SKM-1 (cell line): ENCODE data around the gene TNKS1BP1.
A peak's percentile ranks its signal among the peaks of the same experiment; 100 is the strongest.
"Not testable (repeated sequence)": the region's sequence is repeated elsewhere in the genome, so short reads cannot be mapped to it uniquely, and the experiment has no call there.

Experiments used
- DNase-seq: peaks from one replicate; lab custom pipeline; 2025; ENCODE audit not compliant: unreplicated experiment; lab: John Stamatoyannopoulos, UW

TNKS1BP1 gene, protein sequence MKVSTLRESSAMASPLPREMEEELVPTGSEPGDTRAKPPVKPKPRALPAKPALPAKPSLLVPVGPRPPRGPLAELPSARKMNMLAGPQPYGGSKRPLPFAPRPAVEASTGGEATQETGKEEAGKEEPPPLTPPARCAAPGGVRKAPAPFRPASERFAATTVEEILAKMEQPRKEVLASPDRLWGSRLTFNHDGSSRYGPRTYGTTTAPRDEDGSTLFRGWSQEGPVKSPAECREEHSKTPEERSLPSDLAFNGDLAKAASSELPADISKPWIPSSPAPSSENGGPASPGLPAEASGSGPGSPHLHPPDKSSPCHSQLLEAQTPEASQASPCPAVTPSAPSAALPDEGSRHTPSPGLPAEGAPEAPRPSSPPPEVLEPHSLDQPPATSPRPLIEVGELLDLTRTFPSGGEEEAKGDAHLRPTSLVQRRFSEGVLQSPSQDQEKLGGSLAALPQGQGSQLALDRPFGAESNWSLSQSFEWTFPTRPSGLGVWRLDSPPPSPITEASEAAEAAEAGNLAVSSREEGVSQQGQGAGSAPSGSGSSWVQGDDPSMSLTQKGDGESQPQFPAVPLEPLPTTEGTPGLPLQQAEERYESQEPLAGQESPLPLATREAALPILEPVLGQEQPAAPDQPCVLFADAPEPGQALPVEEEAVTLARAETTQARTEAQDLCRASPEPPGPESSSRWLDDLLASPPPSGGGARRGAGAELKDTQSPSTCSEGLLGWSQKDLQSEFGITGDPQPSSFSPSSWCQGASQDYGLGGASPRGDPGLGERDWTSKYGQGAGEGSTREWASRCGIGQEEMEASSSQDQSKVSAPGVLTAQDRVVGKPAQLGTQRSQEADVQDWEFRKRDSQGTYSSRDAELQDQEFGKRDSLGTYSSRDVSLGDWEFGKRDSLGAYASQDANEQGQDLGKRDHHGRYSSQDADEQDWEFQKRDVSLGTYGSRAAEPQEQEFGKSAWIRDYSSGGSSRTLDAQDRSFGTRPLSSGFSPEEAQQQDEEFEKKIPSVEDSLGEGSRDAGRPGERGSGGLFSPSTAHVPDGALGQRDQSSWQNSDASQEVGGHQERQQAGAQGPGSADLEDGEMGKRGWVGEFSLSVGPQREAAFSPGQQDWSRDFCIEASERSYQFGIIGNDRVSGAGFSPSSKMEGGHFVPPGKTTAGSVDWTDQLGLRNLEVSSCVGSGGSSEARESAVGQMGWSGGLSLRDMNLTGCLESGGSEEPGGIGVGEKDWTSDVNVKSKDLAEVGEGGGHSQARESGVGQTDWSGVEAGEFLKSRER (N-terminal part only)

GRCh38 chr11:57324886-57325734 is at the start of gene TNKS1BP1:
Gene TNKS1BP1 (minus strand): TSS chr11:57324952. CDS start chr11:57321885, 3,067 bp downstream.
- peak; percentile 34 for DNase-seq

DNA sequence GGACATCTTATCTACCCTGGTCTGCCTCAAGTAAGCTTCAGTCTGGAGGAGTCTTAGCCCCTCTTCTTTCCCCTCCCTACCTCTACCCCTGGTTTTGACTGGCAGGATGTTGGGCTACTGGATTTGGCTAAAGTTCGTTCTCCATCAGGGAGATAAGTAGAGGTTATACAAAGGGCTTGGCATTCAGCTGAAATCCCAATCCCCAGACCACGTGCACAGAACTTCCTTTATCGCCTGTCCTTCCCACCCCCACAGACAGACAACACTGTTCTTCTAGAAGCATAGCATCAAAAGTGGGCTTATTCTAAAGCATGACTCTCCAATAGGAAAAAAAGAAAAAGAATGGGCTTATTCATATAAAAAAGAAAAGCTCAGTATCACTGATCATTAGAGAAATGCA is 48.4 kb upstream of the TNKS1BP1 start:
- no peak for DNase-seq

GRCh38 chr11:57370941-57371340 is 46.2 kb upstream of the TNKS1BP1 start:
- DNase-seq: no peak

DNA sequence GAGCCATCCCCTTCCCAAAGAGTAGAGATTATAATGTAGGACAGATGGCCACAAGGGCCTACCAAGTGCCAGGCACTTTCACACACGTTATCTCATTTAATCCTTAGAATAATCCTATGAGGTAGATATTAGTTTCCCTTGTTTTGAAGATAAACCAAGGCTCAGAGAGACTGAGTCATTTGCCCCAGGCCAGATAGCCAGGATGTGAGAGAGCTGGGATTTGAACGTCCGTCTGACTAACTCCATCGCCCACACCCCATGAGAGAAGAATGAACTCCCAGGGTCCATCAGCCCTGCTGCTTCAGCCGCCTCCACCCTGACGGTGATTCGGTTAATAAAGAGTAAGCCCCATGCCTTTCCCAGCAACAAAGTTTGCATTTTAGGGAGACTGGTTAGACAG is 45.5 kb upstream of the TNKS1BP1 start:
- DNase-seq: no peak

DNA sequence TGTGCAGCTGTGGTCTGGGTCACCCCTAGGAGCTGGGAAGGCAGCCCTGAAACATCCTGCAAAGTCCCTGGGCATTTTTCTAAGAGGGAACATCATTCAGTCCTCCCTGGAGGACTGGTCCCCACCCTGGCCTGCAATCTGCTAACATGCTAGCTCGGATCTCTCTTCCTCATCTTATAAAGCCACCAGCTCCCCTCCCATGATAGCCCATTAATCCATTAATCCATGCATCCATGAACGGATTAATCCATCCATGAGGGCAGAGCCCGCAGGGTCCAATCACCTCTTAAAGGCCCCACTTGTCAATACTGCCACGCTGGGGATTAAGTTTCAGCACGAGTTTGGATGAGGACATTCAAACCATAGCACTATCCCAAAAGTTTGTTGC is 44.1 kb upstream of the TNKS1BP1 start:
- DNase-seq: no peak

DNA sequence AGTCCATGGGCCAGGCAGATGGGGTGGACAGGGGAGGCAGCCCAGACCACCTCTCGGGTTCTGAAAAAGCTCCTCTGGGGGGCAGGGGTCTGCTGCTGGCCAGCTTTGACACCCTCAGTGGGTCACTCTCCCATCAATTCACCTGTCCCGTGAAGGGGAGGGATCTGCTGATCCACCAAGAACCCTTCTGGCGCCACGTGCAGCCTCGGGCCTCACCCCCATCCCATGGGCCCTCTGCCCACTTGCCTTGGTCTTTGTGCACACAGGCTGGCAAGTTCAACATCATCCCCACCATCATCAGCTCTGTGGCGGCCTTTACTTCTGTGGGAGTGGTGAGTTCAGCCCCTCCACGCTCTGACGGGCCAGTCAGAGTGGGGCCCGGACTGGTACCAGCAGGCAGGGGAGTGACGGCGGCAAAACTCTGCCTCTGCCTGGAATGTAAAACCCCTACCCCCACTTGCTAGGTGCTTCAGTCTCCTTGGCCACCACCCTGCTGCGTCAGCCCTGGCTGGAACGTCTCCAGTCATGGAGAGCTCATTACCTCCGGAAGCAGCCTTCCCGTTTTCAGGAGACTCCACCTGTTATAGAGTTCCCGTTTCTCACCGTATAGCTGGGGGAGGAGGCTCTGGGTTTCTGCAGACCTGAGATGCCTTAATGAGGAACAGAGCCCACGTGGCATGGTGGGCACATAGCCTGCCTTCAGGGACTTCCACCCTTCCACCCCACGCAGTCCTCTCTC is 43.5 kb upstream of the TNKS1BP1 start:
- no peak for DNase-seq

GRCh38 chr11:57364851-57365660 is 40.3 kb upstream of the TNKS1BP1 start:
- DNase-seq: no peak

DNA sequence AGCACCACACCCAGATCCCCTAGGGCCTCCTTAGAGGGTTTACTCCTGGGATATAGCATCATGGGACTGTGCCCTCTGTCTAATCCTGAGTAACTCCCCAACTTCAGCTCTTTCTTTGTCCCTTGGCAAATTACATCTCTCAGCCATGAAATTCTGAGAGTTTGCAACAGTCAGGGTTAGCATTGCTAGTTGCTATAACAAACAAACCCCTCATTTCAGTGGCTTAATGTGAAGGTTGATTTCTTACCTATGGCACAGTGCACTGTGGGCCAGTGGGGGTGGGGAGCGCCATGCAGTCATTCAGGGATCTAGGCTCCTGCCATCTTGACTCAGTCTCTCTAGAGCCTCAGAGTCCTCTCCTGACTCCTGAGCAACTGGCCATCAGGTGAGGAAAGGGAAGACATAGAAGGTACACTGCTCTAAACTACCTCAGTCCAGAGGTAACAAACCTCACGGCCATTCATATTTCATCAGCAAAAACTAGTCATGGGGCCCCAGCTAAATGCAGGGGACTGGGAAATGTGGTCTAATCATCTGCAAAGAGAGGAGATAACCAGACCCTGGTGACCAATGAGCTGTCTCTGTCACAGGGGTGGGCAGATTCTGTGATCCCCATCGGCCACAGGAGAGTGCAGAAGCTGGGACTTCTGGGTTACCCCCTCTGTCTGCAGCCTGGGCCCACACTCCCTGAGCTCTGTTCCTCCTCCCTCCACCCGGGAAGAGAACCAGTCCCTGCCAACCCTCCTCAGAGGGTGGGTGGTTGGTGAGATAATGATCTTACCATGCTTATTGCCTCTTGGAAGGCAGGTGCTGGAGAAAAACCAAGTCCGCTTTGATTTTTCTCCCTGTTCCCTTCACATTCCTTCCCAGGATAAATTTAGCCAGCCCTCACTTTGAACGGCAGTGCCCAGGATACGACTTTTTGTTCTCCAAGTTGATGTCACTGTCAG is 38.7 kb upstream of the TNKS1BP1 start:
- DNase-seq: no peak

- DNase-seq: no peak
These were observed 37.2 kb upstream of the TNKS1BP1 start for GRCh38 chr11:57361926-57362325.

DNA sequence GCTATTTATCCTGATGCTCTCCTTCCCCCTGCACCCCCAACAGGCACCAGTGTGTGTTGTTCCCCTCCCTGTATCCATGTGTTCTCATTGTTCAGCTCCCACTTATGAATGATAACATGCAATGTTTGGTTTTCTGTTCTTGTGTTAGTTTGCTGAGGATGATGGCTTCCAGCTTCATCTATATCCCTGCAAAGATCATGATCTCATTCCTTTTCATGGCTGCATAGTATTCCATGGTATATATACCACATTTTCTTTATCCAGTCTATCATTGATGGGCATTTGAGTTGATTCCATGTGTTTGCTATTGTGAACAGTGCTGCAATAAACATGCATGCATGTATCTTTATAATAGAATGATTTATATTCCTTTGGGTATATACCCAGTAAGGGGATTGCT is 36.7 kb upstream of the TNKS1BP1 start:
- not testable (repeated sequence) for DNase-seq

- no peak for DNase-seq
These were observed 36.2 kb upstream of the TNKS1BP1 start for GRCh38 chr11:57360991-57361390.

- no peak for DNase-seq
These were observed 35.3 kb upstream of the TNKS1BP1 start for GRCh38 chr11:57359896-57360690.

GRCh38 chr11:57359396-57359795 is 34.6 kb upstream of the TNKS1BP1 start:
- DNase-seq: no peak

DNA sequence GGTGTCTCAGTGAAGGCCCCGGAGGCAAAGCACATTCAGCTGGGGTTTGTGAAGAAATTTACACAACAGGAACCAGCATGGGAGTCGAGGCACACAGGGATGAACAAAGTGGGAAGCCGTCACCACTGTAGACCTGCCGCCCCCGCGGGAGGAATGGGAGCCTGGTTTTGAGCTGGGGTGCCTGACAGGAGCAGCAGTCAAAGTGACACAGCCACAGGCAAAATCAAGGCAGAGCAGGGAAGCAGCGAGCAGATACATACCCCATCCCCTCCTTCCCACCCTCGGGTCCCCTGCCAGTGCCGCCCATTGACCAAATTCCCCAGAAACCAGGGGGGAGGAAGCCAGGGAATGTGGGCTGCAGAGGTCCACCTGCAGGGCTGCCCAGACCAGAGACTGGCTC is 34.2 kb upstream of the TNKS1BP1 start:
- no peak for DNase-seq

DNA sequence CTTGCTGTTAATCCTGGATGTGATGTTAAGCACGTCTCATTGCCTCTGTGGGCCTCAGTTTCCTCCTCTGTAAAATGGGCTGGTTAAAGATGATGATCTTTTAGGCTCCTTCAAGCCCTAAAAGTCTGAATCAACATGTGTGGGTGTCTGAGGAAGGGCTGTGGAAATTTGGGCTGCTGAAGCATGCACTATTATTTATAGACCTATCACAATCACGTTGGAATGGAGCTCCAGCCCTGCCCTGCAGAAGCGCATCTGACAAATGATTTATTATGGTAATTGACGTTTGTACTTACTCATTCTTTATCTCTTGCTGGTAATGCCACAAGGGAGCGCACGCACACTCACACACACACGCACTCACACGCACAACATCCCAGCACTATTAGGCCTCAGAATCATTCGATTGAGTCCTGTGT is 33.8 kb upstream of the TNKS1BP1 start:
- no peak for DNase-seq

DNA sequence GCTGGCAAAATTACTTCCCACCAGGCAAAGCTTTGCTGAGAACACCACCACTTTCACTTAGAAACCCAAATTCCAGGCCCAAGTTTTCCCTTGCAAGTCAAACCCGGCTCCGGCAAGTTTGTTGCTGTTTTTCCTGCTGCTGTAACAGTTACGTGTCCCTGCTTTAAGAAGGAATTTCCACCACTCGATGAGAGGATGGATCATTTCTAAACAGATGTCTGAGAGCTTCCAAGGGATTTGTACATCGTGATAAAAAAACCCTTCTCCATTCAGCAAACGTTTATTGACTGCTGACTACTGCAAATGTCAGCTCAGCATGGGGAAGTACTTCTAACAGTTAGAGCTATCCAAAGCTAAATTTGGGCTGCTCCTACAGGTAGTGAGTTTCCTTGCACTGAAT is 33.1 kb upstream of the TNKS1BP1 start:
- DNase-seq: no peak

DNA sequence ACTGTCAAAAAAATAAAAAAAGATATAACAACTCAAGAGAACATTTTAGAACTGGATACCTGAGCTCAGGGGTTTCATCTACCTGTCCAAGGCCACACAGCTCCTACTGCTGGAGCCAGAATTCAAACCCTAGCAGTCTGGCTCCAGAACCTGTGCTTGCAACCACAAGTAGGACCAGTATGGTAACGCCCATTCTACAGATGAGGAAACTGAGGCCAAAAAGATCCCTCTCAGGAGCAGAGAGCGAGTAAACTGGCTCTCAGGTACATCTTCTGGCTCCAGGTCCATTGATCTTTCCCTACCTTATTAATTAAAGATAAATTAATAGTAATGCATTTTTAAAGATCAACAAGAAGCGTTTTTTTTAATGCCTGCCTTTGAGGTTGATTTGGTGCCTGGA is 32.6 kb upstream of the TNKS1BP1 start:
- DNase-seq: no peak
